Measurements from ENCODE around the gene ADGRG6.

ADGRG6 gene

GRCh38 chr6:142292166-142292924, 9.5 kb upstream of the ADGRG6 start:
- DNase-seq: no peak

- DNase-seq: no peak
Measured at GRCh38 chr6:142293121-142293520, 8.7 kb upstream of the ADGRG6 start.

DNA sequence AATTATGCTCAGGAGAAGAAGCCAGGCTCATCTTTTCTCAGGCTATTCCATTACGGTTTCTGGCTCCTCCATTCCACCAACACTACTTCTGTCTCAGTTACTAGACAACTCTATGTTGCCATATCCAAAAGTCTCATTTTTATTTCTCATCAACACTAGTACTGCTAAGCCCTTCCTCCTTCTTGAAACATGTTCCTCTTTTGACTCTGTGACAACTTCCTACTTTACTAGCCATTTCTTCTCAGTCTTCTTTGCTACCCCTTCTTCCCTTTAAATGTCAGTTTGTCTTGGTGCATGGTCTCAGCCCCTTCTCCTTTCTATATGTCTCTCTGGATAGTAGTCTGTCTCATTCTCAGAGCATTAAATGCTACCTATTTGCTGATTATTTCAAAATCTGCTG, 7.1 kb upstream of the ADGRG6 start:
- DNase-seq: no peak

- no peak for DNase-seq
Measured at GRCh38 chr6:142296975-142297604, 4.7 kb upstream of the ADGRG6 start.

DNA sequence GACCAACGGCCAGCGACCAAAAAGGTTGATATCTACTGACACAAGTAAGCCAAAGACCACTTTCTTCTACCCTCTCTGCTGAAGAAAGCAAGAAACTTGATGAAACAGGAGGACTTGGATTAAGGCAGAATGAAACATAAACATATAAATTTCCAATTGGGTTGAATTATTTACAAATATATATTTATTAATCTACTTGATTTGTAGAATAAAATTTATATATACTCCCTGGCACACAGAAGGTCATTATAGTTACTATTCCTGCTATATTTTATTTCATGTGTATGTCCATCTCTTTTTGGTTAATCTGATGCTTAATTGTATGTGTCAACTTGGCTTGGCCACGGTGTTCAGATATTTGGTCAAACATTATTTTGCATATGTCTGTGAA, 4.2 kb upstream of the ADGRG6 start:
- no peak for DNase-seq

GRCh38 chr6:142297996-142298753, 3.6 kb upstream of the ADGRG6 start:
- no peak for DNase-seq

- DNase-seq: no peak
Measured at GRCh38 chr6:142300302-142300701, 1.5 kb upstream of the ADGRG6 start.

DNA sequence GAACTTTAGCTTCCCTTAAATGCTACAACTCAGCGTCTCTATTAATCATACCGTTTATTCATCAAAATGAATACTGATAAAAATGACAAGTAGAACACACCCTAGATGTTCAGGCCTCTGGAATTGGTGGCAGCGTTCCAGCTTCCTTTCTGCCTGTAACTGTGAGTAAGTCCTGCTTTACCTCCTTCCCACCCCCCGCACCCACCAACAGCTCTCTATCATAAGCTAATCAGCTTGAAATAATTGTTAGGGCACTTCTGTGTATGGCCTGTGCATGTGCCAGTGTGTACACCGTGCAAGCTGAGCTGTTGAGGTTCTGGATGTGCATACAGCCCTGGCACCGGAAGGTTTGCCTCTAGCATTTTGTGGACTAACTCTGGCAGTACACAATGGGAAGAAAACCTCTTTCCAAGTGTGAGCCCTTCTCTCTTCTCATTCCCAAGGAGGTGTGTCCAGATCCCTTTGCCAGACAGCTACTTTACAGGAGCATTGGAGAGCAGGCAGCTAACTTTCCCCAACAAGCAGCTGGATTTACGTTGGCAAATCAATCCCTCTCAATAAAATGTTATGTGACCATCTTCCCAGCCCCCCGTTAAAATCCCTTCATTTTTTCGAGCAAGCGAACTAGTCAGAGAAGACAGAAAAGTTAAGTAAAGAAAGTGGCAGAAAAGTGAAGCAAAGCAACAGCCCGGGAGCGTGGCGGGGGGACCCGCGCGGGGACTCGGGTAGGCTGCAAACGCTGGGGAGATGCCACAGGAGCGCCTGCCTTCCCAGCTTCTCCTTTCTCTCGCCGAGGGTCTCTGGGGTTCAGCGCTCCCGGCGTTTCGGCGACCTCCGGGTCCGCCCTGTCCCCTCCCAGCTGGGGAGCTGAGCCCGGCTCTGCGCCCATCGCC, 803 bp upstream of the ADGRG6 start:
- DNase-seq: peak; percentile 35

- DNase-seq: peak; percentile 36
Measured at GRCh38 chr6:142302421-142303175, 791 bp downstream of the ADGRG6 start.

DNA sequence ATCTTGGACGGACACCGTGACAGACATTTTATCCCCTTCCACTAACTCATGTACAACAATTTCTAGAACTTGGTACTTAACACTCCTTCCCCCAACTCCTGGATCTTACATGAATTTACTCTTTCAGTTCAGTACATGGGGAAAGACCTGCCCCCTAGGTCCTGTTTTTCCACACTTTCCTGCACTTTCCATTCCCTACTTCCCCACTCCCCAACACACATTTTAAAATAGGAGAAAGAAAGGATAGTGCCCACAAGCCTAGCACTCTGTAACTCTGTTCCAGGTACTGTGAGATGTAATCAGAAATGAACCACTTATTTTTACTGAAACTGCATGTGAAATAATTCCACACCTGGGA, 1.3 kb downstream of the ADGRG6 start:
- no peak for DNase-seq

GRCh38 chr6:142304241-142304640, 2.4 kb downstream of the ADGRG6 start:
- no peak for DNase-seq

DNA sequence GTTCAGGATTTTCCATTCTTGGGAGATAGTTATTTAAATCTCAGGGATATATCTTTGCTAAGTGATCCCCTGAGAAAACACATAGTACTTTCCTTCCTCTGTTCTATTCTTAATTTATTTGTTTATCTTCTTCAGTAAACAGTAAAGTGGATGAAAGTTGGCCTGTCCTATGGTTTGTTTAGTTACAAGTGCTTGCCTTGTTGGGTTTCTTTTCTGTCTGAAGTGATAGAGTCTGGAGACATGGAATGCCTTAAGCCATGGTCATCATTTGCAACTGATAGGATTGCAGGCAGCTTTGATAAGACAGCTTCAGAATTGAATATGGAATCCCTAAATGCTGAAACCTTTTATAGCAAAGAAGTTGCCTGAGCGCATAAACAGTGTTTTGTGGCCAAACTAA, 4.9 kb downstream of the ADGRG6 start:
- peak; percentile 10 for DNase-seq

GRCh38 chr6:142307963-142308748, 6.3 kb downstream of the ADGRG6 start:
- peak; percentile 45 for DNase-seq

- no peak for DNase-seq
Measured at GRCh38 chr6:142309426-142309825, 7.6 kb downstream of the ADGRG6 start.

DNA sequence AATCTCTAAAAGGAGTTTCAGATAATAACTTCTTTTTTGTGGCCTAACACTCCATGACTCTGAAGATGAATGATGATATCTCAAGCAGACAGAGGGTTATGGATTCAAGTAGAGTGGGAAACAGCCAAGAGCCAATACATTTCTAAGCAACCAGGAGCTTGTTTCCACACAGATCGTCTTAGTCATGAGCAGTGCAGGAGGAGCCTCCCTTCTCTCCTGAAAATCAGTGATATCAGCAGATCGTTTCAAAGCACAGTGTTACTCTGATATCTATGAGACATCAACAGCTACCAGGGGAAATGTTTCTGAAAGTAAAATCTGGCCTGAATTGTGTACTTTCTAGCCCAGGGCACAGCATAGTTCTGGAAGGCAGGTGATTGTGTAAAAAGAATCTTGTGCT, 11.5 kb downstream of the ADGRG6 start:
- DNase-seq: peak; percentile 43

GRCh38 chr6:142316791-142317368, 15.1 kb downstream of the ADGRG6 start:
- no peak for DNase-seq

DNA sequence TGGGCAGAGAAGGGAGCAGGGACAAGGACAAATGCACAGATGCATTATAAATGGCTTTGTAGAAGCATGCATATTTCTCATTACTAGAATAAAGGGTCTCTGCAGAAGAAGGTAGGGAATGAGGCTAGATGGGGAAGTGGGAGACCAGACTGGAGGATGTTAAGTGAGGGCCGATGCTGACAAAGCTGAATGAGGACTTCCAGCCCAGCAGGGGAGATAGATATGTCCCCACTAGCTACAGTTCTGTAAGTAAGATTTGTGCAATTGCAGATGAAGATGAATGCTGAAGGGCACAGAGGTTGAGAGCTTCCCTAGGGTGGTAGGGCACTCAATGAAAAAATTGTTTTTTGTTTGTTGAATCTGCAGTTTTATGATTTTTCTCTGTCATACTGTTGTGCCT, 16.9 kb downstream of the ADGRG6 start:
- no peak for DNase-seq

GRCh38 chr6:142320366-142320765, 18.6 kb downstream of the ADGRG6 start:
- DNase-seq: no peak

- DNase-seq: no peak
Measured at GRCh38 chr6:142321451-142321850, 19.6 kb downstream of the ADGRG6 start.

DNA sequence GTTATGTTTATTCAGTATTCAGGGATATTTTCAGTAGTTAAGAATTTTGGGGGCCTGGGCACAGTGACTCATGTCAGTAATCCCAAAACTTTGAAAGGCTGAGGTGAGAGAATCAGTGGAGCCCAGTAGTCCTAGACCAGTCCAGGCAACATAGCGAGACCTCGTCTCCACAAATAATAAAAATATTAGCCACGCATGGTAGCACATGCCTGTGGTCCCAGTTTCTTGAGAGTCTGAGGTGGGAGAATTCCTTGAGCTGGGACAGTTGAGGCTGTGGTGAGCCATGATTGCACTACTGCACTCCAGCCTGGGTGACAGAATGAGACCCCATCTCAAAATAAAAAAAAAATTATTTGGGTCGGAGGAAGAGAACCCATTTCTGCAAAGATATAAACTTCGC, 20.3 kb downstream of the ADGRG6 start:
- no peak for DNase-seq

All from DMS53 (cell line).